Measurements from ENCODE around the gene OR7D4. TPM values are rescaled to one million over a fixed set of nuclear protein-coding genes. Genes with fewer than 3 reads are reported as not detected.

Gene OR7D4
- total and polyA plus RNA-seq, 7 donors = not detected

- no peaks in the 10 kb centered on the region for H3K9me3 ChIP-seq
- H3K27ac ChIP-seq = no peak overlapping the region
- intact Hi-C loops (cut with DNase I) = no loop called here
- H3K4me1 ChIP-seq = no peaks in the 10 kb centered on the region
- H3K36me3 ChIP-seq (ENCODE audit: insufficient read depth in 1 of 2, low read depth in 1 of 2) = no peaks in the 10 kb centered on the region
- peaks cover 0 to 2% (median 0%) of the 10 kb centered on the region in 3 donors for H3K27me3 ChIP-seq (ENCODE audit: insufficient read depth in 3 of 3, low read length in 2 of 3)
- WGBS, 3 donors = 59 to 75% (median 72%) methylated on average over 7 of the region's 7 CpGs
- H3K4me3 ChIP-seq = no peak overlapping the region
- ATAC-seq = no peak
- TF ChIP-seq CTCF (IDR thresholded peaks at IDR 0.05) = no peak
- no peak for DNase-seq
Observed at GRCh38 chr19:9189535-9189934, 29.9 kb downstream of the OR7D4 start.

DNA sequence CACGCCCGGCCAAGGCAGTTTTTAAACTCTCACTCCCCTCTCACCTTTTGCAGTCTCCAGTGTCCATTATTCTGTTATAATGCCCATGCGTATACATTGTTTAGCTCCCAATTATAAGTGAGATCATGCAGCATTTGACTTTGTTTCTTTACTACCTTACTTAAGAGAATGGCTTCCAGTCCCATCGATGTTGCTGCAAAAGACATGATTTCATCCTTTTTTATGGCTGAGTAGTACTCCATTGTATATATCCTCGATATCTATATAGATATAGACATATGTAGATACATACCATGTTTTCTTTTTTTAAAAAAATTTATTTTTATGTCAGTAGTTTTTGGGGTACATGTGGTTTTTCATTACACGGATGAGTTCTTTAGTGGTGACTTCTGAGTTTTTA is 32.2 kb downstream of the OR7D4 start:
- no peak for TF ChIP-seq CTCF (IDR thresholded peaks at IDR 0.05)
- intact Hi-C loops (cut with DNase I) = no loop called here
- WGBS, 3 donors = 66 to 89% (median 72%) methylated on average over 6 of the region's 6 CpGs
- Histone ChIP-seq H3K27me3 (ENCODE audit: insufficient read depth in 3 of 3, low read length in 2 of 3) (peaks cover 0 to 2% (median 0%) of the 10 kb centered on the region in 3 donors), H3K4me1 (no peaks in the 10 kb centered on the region), H3K9me3 (no peaks in the 10 kb centered on the region), H3K36me3 (ENCODE audit: insufficient read depth in 1 of 2, low read depth in 1 of 2) (no peaks in the 10 kb centered on the region), H3K27ac (no peak overlapping the region), H3K4me3 (no peak overlapping the region)
- no peak for ATAC-seq
- no peak for DNase-seq

- no peaks in the 10 kb centered on the region for H3K9me3 ChIP-seq
- intact Hi-C loops (cut with DNase I) = no loop called here
- ATAC-seq (no peak), DNase-seq (no peak)
- H3K4me3 ChIP-seq = no peak overlapping the region
- H3K36me3 ChIP-seq (ENCODE audit: insufficient read depth in 1 of 2, low read depth in 1 of 2) = no peaks in the 10 kb centered on the region
- H3K4me1 ChIP-seq = no peaks in the 10 kb centered on the region
- 92 to 93% (median 93%) methylated on average over 17 of the region's 17 CpGs for WGBS, 3 donors
- no peak overlapping the region for H3K27ac ChIP-seq
- H3K27me3 ChIP-seq (ENCODE audit: insufficient read depth in 3 of 3, low read length in 2 of 3) = no peaks in the 10 kb centered on the region
- no peak for TF ChIP-seq CTCF (IDR thresholded peaks at IDR 0.05)
Observed at GRCh38 chr19:9183000-9183399, 36.4 kb downstream of the OR7D4 start.

DNA sequence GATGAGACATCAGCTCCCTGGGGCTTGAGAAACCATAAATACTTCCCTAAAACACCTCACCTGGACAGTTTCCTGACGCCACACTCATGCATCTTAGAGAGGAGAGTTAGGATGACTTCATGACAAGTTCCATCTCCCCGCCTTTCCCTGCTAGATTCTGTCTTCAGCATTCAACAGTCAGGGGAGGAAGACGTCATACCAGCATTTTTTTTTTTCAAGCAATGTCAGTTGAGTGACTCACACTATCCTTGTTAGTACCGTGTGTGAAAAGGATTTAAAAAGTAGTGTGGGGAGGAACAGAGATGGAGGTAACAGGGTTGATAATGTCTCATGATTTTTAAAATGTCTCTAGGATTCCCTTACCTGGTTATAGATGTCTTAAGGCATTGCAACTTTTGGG is 40.5 kb downstream of the OR7D4 start, which contains the start of gene OR7D2:
TSS of gene OR7D2 (plus strand) at position 79 of the 400 bp plus-strand sequence. CDS start 6,803 bp downstream, outside the sequence.
- intact Hi-C loops (cut with DNase I) = no loop called here
- H3K9me3 ChIP-seq = no peaks in the 10 kb centered on the region
- no peaks in the 10 kb centered on the region for H3K36me3 ChIP-seq (ENCODE audit: insufficient read depth in 1 of 2, low read depth in 1 of 2)
- H3K27ac ChIP-seq = no peak within 1 kb of the TSS
- H3K4me3 ChIP-seq = no peak within 1 kb of the TSS
- ATAC-seq (no peak), DNase-seq (no peak)
- no peaks in the 10 kb centered on the region for H3K27me3 ChIP-seq (ENCODE audit: insufficient read depth in 3 of 3, low read length in 2 of 3)
- no peak for TF ChIP-seq CTCF (IDR thresholded peaks at IDR 0.05)
- H3K4me1 ChIP-seq = no peaks in the 10 kb centered on the region
- WGBS, 3 donors = 58 to 60% (median 60%) methylated on average over 4 of the region's 4 CpGs

DNA sequence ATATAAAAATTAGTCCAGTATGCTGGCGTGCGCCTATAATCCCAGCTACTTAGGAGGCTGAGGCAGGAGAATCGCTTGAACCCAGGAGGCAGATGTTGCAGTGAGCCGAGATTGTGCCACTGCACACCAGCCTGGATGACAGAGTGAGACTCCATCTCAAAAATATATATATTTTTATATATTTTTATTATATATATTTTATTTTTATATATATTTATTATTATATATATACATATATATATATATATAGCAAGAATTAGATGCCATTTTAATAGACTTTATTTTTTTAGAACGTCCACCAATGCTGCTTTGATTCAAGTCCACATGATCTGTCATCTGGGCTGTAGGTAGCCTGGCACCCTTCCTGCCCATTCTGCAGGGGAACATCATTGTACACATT is 44.1 kb downstream of the OR7D4 start:
- ATAC-seq (no peak), DNase-seq (no peak)
- intact Hi-C loops (cut with DNase I) = no loop called here
- Histone ChIP-seq H3K9me3 (no peaks in the 10 kb centered on the region), H3K36me3 (ENCODE audit: insufficient read depth in 1 of 2, low read depth in 1 of 2) (no peaks in the 10 kb centered on the region), H3K27me3 (ENCODE audit: insufficient read depth in 3 of 3, low read length in 2 of 3) (no peaks in the 10 kb centered on the region), H3K27ac (no peak overlapping the region), H3K4me1 (no peaks in the 10 kb centered on the region), H3K4me3 (no peak overlapping the region)
- TF ChIP-seq CTCF (IDR thresholded peaks at IDR 0.05) = no peak
- WGBS, 3 donors = 90 to 95% (median 93%) methylated on average over 5 of the region's 5 CpGs
